ENCODE measurements around the gene LRAT.

Gene LRAT

DNA sequence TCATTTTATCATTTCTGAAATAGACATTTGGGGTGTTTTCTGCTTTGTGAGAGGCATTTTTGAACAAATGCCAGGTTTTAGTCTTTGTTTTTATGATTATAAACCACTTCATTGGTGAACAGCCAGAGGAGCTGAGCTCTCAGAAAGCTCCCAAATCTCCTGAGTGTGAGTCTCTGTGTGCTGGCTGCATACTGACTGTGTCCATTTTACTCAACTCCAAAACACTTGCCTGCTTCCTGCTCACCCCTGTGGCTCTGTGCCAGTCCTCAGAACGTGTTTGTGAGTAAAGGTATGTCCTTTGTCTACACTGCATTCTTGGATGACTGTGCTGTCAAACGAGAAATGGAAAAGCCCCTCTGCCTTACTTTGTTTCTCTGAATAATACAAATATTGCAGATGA is 5.4 kb upstream of the LRAT start:
- no peaks in the 10 kb centered on the region for H3K9me2 ChIP-seq (replicated peaks; ENCODE audit: low read depth, low read length)
- H3K4me3 ChIP-seq (ENCODE audit: low read length, poor library complexity, severe bottlenecking): no peak overlapping the region
- H3F3A ChIP-seq (ENCODE audit: low read depth): no peaks in the 10 kb centered on the region
- no peak overlapping the region for H3K4me2 ChIP-seq (ENCODE audit: low read depth, low read length, poor library complexity, severe bottlenecking)
- H3K4me1 ChIP-seq (ENCODE audit: insufficient read depth, low read length, poor library complexity, severe bottlenecking): no peaks in the 10 kb centered on the region
- no peak overlapping the region for H3K9ac ChIP-seq (ENCODE audit: low read depth, low read length, poor library complexity, severe bottlenecking)
- H4K20me1 ChIP-seq (ENCODE audit: insufficient read depth, low read length, poor library complexity, severe bottlenecking): no peaks in the 10 kb centered on the region
- no peak overlapping the region for H2AFZ ChIP-seq (ENCODE audit: low read length)
- H3K27me3 ChIP-seq (ENCODE audit: insufficient read depth, low read length, poor library complexity, severe bottlenecking): no peaks in the 10 kb centered on the region
- no peaks in the 10 kb centered on the region for H3K79me2 ChIP-seq (ENCODE audit: insufficient read depth, low read length)
- no peaks in the 10 kb centered on the region for H3K36me3 ChIP-seq (ENCODE audit: insufficient read depth, low read length)
- no peaks in the 10 kb centered on the region for H3K9me3 ChIP-seq (ENCODE audit: insufficient read depth, low read depth, low read length)
- TF ChIP-seq, protein P1, sequence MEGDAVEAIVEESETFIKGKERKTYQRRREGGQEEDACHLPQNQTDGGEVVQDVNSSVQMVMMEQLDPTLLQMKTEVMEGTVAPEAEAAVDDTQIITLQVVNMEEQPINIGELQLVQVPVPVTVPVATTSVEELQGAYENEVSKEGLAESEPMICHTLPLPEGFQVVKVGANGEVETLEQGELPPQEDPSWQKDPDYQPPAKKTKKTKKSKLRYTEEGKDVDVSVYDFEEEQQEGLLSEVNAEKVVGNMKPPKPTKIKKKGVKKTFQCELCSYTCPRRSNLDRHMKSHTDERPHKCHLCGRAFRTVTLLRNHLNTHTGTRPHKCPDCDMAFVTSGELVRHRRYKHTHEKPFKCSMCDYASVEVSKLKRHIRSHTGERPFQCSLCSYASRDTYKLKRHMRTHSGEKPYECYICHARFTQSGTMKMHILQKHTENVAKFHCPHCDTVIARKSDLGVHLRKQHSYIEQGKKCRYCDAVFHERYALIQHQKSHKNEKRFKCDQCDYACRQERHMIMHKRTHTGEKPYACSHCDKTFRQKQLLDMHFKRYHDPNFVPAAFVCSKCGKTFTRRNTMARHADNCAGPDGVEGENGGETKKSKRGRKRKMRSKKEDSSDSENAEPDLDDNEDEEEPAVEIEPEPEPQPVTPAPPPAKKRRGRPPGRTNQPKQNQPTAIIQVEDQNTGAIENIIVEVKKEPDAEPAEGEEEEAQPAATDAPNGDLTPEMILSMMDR (conservative IDR thresholded peaks at IDR 0.05; ENCODE audit: low read length): no peak
- TF ChIP-seq EZH2phosphoT487 (IDR thresholded peaks at IDR 0.05; ENCODE audit: borderline replicate concordance): no peak

DNA sequence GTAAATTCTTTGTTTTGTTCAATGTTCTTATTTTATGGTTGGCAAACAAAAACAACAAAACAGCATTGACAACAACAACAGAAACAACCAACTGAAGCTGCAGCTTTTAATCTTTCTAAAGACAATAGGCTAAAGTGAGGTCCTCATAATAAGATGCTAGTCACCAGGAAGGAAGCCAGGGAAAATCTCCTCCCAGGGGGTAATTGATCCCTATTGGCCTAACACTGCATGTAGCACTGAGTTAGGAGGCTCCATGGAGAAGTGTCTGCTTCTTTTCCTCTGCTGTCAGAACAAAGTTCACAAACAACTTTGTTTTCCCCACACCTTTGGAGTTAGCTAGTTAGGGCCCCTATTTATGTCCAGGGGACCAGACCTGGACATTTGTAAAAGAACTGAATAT is 4.7 kb upstream of the LRAT start:
- Histone ChIP-seq H4K20me1 (ENCODE audit: insufficient read depth, low read length, poor library complexity, severe bottlenecking) (no peaks in the 10 kb centered on the region), H3K27me3 (ENCODE audit: insufficient read depth, low read length, poor library complexity, severe bottlenecking) (no peaks in the 10 kb centered on the region), H3K4me2 (ENCODE audit: low read depth, low read length, poor library complexity, severe bottlenecking) (no peak overlapping the region), H2AFZ (ENCODE audit: low read length) (no peak overlapping the region), H3K9ac (ENCODE audit: low read depth, low read length, poor library complexity, severe bottlenecking) (no peak overlapping the region), H3K36me3 (ENCODE audit: insufficient read depth, low read length) (no peaks in the 10 kb centered on the region), H3F3A (ENCODE audit: low read depth) (no peaks in the 10 kb centered on the region), H3K9me3 (ENCODE audit: insufficient read depth, low read depth, low read length) (no peaks in the 10 kb centered on the region), H3K4me1 (ENCODE audit: insufficient read depth, low read length, poor library complexity, severe bottlenecking) (no peaks in the 10 kb centered on the region), H3K79me2 (ENCODE audit: insufficient read depth, low read length) (no peaks in the 10 kb centered on the region), H3K4me3 (ENCODE audit: low read length, poor library complexity, severe bottlenecking) (no peak overlapping the region), H3K9me2 (replicated peaks; ENCODE audit: low read depth, low read length) (no peaks in the 10 kb centered on the region)
- TF ChIP-seq, protein P1 (conservative IDR thresholded peaks at IDR 0.05; ENCODE audit: low read length): no peak
- no peak for TF ChIP-seq EZH2phosphoT487 (IDR thresholded peaks at IDR 0.05; ENCODE audit: borderline replicate concordance)

DNA sequence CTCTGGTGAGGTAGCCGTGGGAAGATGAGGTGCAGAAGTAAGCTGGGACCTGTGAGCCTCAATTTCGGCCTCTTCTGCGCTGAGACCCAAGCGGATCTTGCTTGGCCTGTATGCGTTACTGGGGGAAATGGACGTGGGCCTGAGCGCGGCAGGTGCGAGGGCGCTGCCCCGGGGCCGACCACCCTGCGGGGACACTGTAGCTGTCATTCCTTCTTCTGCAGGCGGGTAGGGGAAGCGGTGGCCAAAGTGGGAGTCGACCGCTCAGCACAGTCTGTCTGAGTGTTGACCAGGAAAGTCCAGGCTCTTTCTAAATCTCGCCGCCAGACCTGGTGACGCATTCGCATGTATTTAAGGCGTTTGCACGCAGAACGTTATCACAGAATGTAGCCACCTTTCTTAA is 3.3 kb upstream of the LRAT start:
- Histone ChIP-seq H3K9ac (ENCODE audit: low read depth, low read length, poor library complexity, severe bottlenecking) (no peak overlapping the region), H3K27me3 (ENCODE audit: insufficient read depth, low read length, poor library complexity, severe bottlenecking) (no peaks in the 10 kb centered on the region), H3K4me1 (ENCODE audit: insufficient read depth, low read length, poor library complexity, severe bottlenecking) (no peaks in the 10 kb centered on the region), H3F3A (ENCODE audit: low read depth) (no peaks in the 10 kb centered on the region), H3K4me3 (ENCODE audit: low read length, poor library complexity, severe bottlenecking) (no peak overlapping the region), H3K4me2 (ENCODE audit: low read depth, low read length, poor library complexity, severe bottlenecking) (no peak overlapping the region), H3K79me2 (ENCODE audit: insufficient read depth, low read length) (no peaks in the 10 kb centered on the region), H4K20me1 (ENCODE audit: insufficient read depth, low read length, poor library complexity, severe bottlenecking) (no peaks in the 10 kb centered on the region), H3K9me3 (ENCODE audit: insufficient read depth, low read depth, low read length) (no peaks in the 10 kb centered on the region), H3K36me3 (ENCODE audit: insufficient read depth, low read length) (no peaks in the 10 kb centered on the region), H2AFZ (ENCODE audit: low read length) (no peak overlapping the region), H3K9me2 (replicated peaks; ENCODE audit: low read depth, low read length) (no peaks in the 10 kb centered on the region)
- TF ChIP-seq, protein P1 (conservative IDR thresholded peaks at IDR 0.05; ENCODE audit: low read length): no peak
- no peak for TF ChIP-seq EZH2phosphoT487 (IDR thresholded peaks at IDR 0.05; ENCODE audit: borderline replicate concordance)
